ENCODE measurements around the gene SDHAF3.
"Not testable (repeated sequence)": the region's sequence is repeated elsewhere in the genome, so short reads cannot be mapped to it uniquely, and the experiment has no call there.

Gene SDHAF3

GRCh38 chr7:97117372-97118188 lies at the start of gene SDHAF3:
Gene SDHAF3, plus strand, starts transcription at chr7:97117698. Its CDS starts 26 bp downstream, at chr7:97117724.
- peak; percentile 99 for DNase-seq

- not testable (repeated sequence) for DNase-seq
Measured at GRCh38 chr7:97072025-97072424, 45.5 kb upstream of the SDHAF3 start.

GRCh38 chr7:97075928-97076327 lies 41.6 kb upstream of the SDHAF3 start:
- DNase-seq = peak; percentile 17

GRCh38 chr7:97078023-97078969 lies 39.2 kb upstream of the SDHAF3 start:
- DNase-seq = peak; percentile 39

- DNase-seq = no peak
Measured at GRCh38 chr7:97079300-97079699, 38.2 kb upstream of the SDHAF3 start.

GRCh38 chr7:97081521-97082300 lies 35.8 kb upstream of the SDHAF3 start:
- no peak for DNase-seq

- DNase-seq = no peak
Measured at GRCh38 chr7:97088364-97088763, 29.1 kb upstream of the SDHAF3 start.

GRCh38 chr7:97089771-97090170 lies 27.7 kb upstream of the SDHAF3 start:
- DNase-seq = no peak

GRCh38 chr7:97090761-97091353 lies 26.6 kb upstream of the SDHAF3 start:
- DNase-seq = no peak

- DNase-seq = no peak
Measured at GRCh38 chr7:97094284-97094930, 23.1 kb upstream of the SDHAF3 start.

- no peak for DNase-seq
Measured at GRCh38 chr7:97096037-97096436, 21.5 kb upstream of the SDHAF3 start.

- no peak for DNase-seq
Measured at GRCh38 chr7:97096661-97097060, 20.8 kb upstream of the SDHAF3 start.

GRCh38 chr7:97104719-97105238 lies 12.7 kb upstream of the SDHAF3 start:
- peak; percentile 84 for DNase-seq

- DNase-seq = no peak
Measured at GRCh38 chr7:97107192-97107800, 10.2 kb upstream of the SDHAF3 start.

- DNase-seq = peak; percentile 11
Measured at GRCh38 chr7:97116308-97116707, 1.2 kb upstream of the SDHAF3 start.

GRCh38 chr7:97117035-97117371 lies 495 bp upstream of the SDHAF3 start:
- DNase-seq = no peak

- DNase-seq = peak; percentile 24
Measured at GRCh38 chr7:97118306-97118917, 914 bp downstream of the SDHAF3 start.

- DNase-seq = no peak
Measured at GRCh38 chr7:97119747-97120146, 2.2 kb downstream of the SDHAF3 start.

GRCh38 chr7:97120713-97121457 lies 3.4 kb downstream of the SDHAF3 start:
- DNase-seq = no peak

- DNase-seq = not testable (repeated sequence)
Measured at GRCh38 chr7:97123115-97123514, 5.6 kb downstream of the SDHAF3 start.

Measured in RPMI8226 (cell line).